HFFc6 (cell line): ENCODE results near the gene CCDC201. TPM values are rescaled to one million over a fixed set of nuclear protein-coding genes. Genes with fewer than 3 reads are reported as not detected.
"Not testable (repeated sequence)": the region's sequence is repeated elsewhere in the genome, so short reads cannot be mapped to it uniquely, and the experiment has no call there.

Source experiments
- DNase-seq: peaks from one replicate; pipeline ENCODE4 v3.0.0-alpha.2; 2018
- H3K27ac Mint-ChIP-seq: 2 replicates; pipeline ENCODE4 v1.8.0; 2020; ENCODE audit warnings: mild to moderate bottlenecking, mixed read lengths
- H3K27me3 Mint-ChIP-seq: 2 replicates; pipeline ENCODE4 v1.8.0; 2021; ENCODE audit warnings: mild to moderate bottlenecking, moderate library complexity, mixed read lengths; ENCODE audit not compliant: insufficient read depth
- H3K36me3 Mint-ChIP-seq: 2 replicates; pipeline ENCODE4 v1.8.0; 2021; ENCODE audit warnings: low read depth, mixed read lengths
- H3K4me1 Mint-ChIP-seq: 2 replicates; pipeline ENCODE4 v1.8.0; 2020; ENCODE audit warnings: low read depth, mixed read lengths
- H3K4me3 Mint-ChIP-seq: 2 replicates; pipeline ENCODE4 v1.8.0; 2020; ENCODE audit warnings: mild to moderate bottlenecking, moderate library complexity, mixed read lengths
- H3K9me3 Mint-ChIP-seq: 2 replicates; pipeline ENCODE4 v1.8.0; 2020; ENCODE audit warnings: mild to moderate bottlenecking, mixed read lengths
- CTCF ChIP-seq: fragments of 200-600 bp; sonication (generic); IDR thresholded peaks from 2 replicates; pipeline ENCODE4 v1.5.0; 2021; ENCODE audit warnings: antibody characterized with exemption, mild to moderate bottlenecking
- total RNA-seq, 6 experiments: library from RNA; stranded (reverse); fragmentation: NEBNext Ultra II Directional; extraction: Animal tissue kit (Norgen Biotek cat#: 25700); gene quantifications; 2 replicates in 1 of 6; 3 replicates in 5 of 6; pipeline ENCODE4 v1.2.3, GENCODE V29; 2021

Gene CCDC201
- total RNA-seq, 6 experiments from 2014 or later = not detected

GRCh38 chr7:45812946-45813345, 59.9 kb downstream of the CCDC201 start:
- no peaks in the 10 kb centered on the region for H3K27me3 Mint-ChIP-seq
- H3K27ac Mint-ChIP-seq = no peak overlapping the region
- H3K4me3 Mint-ChIP-seq = no peak overlapping the region
- no peak for DNase-seq
- H3K4me1 Mint-ChIP-seq = no peaks in the 10 kb centered on the region
- no peaks in the 10 kb centered on the region for H3K9me3 Mint-ChIP-seq
- no peak for TF ChIP-seq CTCF
- no peaks in the 10 kb centered on the region for H3K36me3 Mint-ChIP-seq

DNA sequence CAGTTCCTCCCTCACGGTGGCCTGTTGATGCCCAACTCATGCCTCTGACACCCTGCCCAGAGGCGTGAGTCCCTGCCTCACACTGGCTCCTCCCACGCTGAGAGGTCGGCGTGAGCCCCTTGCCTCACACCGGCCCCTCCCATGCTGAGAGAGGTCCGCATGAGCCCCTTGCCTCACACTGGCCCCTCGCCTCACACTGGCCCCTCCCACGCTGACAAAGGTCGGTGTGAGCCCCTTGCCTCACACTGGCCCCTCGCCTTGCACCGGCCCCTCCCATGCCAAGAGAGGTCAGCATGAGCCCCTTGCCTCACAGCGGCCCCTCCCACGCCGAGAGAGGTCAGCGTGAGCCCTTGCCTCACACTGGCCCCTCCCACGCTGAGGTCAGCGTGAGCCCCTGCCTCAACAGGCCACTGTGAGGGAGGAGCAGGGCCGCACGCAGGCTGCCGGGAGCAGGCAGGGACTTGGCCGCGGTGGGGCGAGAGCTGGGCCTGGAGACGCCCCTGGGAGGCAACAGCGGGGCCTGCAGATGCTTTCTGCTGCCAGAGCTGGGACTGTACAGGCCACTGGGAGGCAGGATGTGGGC, 61.1 kb downstream of the CCDC201 start:
- H3K9me3 Mint-ChIP-seq, H3K4me1 Mint-ChIP-seq, H3K27me3 Mint-ChIP-seq, H3K27ac Mint-ChIP-seq, H3K36me3 Mint-ChIP-seq, H3K4me3 Mint-ChIP-seq, DNase-seq: not testable (repeated sequence)

- not testable (repeated sequence) for H3K9me3 Mint-ChIP-seq, DNase-seq, H3K36me3 Mint-ChIP-seq, H3K4me1 Mint-ChIP-seq, H3K4me3 Mint-ChIP-seq, H3K27me3 Mint-ChIP-seq, H3K27ac Mint-ChIP-seq
Observed at GRCh38 chr7:45810451-45811005, 62.4 kb downstream of the CCDC201 start.

Other genes with a start within 250 kb of the CCDC201 start
- not detected for gene IGFBP1, start 15.4 kb upstream of the CCDC201 start, total RNA-seq
- gene IGFBP3, start 48.2 kb upstream of the CCDC201 start, total RNA-seq = 100 to 1,000 TPM; 797 to 983 (median 926) TPM